ES-I3 (cell line): Measurements from ENCODE around the gene DUSP18.

Experiments used
- H3K36me3 ChIP-seq: 2 replicates; pipeline ENCODE4 v1.6.1; 2013; ENCODE audit warnings: mild to moderate bottlenecking, low read length, control low read depth, moderate library complexity; ENCODE audit not compliant: insufficient read depth
- H3K4me1 ChIP-seq: 2 replicates; pipeline ENCODE4 v1.6.1; 2013; ENCODE audit warnings: mild to moderate bottlenecking, control low read depth, low read length; ENCODE audit not compliant: insufficient read depth
- H3K9ac ChIP-seq: 2 replicates; pipeline ENCODE4 v1.6.1; 2013; ENCODE audit warnings: low read depth, mild to moderate bottlenecking, low read length, moderate library complexity
- H3K9me3 ChIP-seq: 2 replicates; pipeline ENCODE4 v1.6.1; 2013; ENCODE audit warnings: mild to moderate bottlenecking, low read length, moderate library complexity; ENCODE audit not compliant: control insufficient read depth, insufficient read depth

DUSP18 gene

DNA sequence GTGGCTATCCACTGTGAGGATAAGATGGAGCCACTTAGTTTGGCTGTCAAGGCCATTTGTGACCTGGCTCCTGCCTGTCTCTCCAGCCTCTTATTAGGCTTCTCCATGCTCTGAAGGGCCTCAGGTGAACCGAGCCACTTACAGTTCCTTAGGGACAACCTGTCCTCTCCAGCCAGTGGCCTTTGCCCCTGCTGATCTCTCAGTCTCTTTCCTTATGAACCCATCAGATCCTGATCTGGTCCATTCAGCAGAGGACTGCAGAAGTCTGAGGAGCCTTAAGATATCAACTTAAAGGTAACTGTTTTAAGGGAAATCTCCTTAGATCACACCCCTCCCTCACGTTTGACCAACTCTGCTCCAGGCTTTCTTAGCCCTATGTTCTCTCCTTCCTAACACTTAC, 2.4 kb downstream of the DUSP18 start:
- Histone ChIP-seq H3K9ac (no peak overlapping the region), H3K9me3 (no peaks in the 10 kb centered on the region), H3K4me1 (no peaks in the 10 kb centered on the region), H3K36me3 (no peaks in the 10 kb centered on the region)

DNA sequence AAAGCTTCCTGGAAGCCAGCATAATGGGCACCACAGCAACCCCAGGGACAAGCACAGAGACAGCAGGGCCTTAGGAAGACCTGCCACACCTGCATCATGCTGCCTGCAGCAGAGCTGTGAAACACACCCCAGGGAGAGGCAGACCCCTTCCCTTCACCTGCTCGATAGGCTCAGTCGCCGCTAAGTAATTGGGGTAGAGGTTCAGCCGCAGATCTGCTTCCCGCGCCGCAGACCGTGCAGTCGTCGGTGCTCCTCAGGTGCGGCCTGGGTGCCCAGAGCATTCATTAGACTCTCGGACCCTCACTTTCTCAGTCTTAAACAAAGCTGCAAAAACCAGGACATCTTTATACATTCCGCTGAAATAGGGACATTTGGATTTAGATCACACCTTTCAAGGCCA, 2.9 kb downstream of the DUSP18 start:
- Histone ChIP-seq H3K4me1 (no peaks in the 10 kb centered on the region), H3K9ac (no peak overlapping the region), H3K9me3 (no peaks in the 10 kb centered on the region), H3K36me3 (no peaks in the 10 kb centered on the region)

DNA sequence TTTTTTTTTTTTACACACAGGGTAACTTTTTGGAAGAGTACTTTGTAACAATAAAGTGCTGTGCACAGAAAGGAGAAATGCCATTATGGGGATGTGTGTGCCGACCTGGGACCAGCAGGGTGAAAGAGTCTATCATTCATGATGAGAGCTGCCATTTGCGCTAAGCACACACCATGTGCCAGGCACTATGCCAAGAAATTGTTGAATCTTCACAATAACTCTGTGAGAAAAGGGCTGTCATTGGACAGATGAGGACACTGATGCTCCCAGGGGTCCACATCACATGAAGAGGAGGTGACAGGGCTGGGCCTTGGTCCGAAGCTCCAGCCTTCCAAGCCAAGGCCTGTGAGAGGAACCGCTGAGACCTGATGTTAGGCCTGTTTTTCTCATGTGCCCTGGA, 5.6 kb downstream of the DUSP18 start:
- Histone ChIP-seq H3K9me3 (no peaks in the 10 kb centered on the region), H3K9ac (no peak overlapping the region), H3K4me1 (no peaks in the 10 kb centered on the region), H3K36me3 (no peaks in the 10 kb centered on the region)

DNA sequence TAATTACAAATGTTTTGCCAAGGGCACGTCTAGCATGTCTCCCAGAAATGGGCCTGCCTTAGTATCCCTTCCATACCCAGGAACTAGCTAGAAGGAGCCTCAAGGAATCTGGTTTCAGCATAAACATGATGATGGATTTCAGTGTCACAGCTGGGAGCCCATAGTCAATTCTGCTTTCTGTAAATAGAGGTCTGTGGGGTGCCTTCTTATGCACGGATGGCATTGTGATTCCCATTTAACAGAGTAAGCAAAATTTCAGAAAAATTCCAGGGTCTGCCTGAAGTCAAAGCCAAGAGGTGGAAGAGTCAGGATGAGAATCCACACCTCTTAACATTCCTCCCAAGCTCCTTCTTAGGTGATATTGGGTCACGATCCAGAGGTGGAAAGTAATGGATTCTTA, 12.1 kb downstream of the DUSP18 start:
- H3K9ac ChIP-seq, result no peak overlapping the region
- H3K36me3 ChIP-seq, result no peaks in the 10 kb centered on the region
- no peaks in the 10 kb centered on the region; the same call in 1 of the 2 replicates for H3K4me1 ChIP-seq
- no peaks in the 10 kb centered on the region for H3K9me3 ChIP-seq

DNA sequence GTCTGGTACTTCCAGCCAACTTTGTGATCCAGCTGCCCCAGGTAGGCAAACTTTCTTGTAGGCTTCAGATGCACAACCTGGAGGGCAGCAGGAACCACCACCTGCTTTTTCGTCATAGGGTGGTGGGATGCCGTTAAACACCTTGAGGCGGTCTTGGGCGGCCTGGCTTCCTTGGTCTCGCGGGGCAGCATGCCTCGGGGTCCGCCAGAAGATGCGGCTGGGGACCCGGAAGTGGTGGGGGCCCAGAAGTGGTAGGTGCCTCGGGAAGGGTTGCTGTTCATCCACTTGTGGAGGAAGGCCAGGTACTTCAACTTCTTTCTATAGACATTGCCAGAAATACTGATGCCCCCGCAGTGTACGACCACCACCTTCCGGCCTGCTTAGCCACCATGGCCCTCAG, 13.3 kb downstream of the DUSP18 start:
- H3K4me1 ChIP-seq, result no peaks in the 10 kb centered on the region; the same call in 1 of the 2 replicates

DNA sequence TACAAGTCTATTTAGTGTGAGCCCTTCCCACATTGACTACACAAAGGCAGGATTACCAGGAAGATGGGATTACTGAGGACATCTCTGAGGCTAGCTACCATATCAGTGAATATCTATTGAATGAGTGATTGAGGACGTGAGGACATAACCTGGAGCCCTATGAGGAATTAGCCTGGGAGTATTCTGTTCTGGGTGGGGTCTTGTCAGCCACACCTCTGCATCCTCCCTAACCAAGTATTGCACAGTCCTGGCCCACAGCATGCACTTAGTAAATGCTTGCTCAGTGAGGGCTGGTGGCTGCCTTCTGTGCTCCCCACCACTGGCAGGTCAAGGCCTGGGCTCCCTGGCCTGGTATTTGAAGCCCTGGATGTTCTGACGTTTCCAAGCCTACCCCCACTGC, 14.8 kb downstream of the DUSP18 start:
- Histone ChIP-seq H3K9ac (no peak overlapping the region), H3K36me3 (no peaks in the 10 kb centered on the region), H3K9me3 (no peaks in the 10 kb centered on the region), H3K4me1 (peaks cover 5% of the 10 kb centered on the region; the same call in 1 of the 2 replicates)

More for the DNA sequence above, 13.3 kb downstream of the DUSP18 start:
- Histone ChIP-seq H3K36me3 (no peaks in the 10 kb centered on the region), H3K9me3 (no peaks in the 10 kb centered on the region), H3K9ac (no peak overlapping the region)

DNA sequence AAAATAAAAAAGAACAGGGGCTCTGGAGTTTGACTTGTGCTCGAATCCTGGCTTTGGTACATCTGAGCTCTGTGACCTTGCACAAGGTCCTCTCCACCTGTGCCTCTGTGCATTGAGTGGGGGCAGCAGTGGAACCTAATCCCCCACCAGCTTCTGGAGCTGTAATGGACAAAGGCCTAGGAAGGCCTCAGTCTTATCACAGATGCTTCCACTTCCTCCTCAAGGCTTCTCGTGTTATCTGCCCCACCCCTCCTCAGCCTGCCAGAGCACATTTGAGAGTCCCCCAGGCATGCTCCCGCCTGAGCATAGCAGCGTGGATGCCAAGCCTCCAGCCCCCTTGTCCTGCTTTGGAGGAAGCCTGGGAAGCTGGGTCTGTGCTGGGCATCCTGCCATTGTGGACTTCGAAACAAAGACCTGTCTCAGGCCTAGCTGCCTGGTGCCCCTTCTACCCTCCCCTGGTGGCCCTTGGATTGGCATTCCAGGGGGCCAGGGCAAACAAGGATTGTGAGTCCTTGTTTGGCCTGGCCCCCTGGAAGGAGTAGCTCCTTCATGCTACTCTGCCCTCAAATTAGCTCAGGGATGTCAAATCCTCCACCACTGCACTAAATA, 17.1 kb downstream of the DUSP18 start:
- H3K36me3 ChIP-seq, result no peaks in the 10 kb centered on the region
- no peaks in the 10 kb centered on the region for H3K9me3 ChIP-seq
- no peak overlapping the region for H3K9ac ChIP-seq
- H3K4me1 ChIP-seq, result peaks cover 5% of the 10 kb centered on the region; the same call in 1 of the 2 replicates

DNA sequence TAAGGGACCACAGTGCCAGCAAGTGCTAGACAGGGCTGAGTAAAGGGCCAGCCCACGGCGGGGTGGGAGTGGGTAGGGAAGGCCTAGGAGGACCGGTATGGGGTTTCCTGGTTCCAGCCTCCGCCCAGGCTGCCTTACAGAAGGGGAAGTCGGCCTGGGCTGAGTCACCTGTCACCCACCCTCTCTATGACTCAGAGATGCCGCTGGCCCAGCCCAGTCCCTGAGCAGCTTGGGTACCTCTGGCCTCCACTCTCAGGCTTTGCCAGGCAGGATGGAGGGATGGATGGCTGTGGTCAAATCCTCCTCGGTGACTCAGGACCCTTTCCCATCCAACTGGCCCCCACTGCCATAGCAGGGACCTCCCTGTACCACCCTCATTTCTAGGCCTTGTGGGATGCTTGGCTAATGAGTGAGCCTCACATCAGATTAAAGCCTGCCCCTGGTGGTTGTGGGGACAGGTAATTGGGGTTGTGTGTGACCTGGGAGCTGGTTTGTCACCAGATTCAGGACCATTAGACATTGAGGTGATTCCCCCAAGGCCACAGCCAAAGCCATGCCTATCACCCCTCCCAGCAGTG, 18.2 kb downstream of the DUSP18 start:
- Histone ChIP-seq H3K36me3 (no peaks in the 10 kb centered on the region), H3K9me3 (no peaks in the 10 kb centered on the region), H3K9ac (no peak overlapping the region), H3K4me1 (peaks cover 5% of the 10 kb centered on the region; the same call in 1 of the 2 replicates)

DNA sequence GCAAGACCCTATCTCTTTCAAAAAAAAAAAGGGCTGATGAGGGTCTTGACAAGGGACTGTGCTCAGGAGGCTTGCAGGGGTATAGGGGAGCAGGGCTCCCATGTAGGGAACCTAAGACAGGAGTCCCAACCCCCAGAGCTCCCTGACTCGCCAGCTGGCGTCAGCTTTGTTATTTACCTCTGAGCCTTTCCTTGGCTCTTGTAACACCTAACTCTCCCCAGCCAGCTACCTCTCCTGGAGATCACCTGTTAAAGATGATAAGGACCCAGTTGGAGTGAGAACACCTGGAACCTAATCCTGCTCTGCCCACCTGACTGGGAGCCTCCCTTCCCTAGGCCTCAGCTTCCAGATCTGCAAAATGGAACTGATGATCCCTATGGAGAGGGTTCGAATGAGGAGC, 18.9 kb downstream of the DUSP18 start:
- Histone ChIP-seq H3K4me1 (peaks cover 5% of the 10 kb centered on the region; the same call in 1 of the 2 replicates), H3K36me3 (no peaks in the 10 kb centered on the region), H3K9me3 (no peaks in the 10 kb centered on the region), H3K9ac (no peak overlapping the region)

DNA sequence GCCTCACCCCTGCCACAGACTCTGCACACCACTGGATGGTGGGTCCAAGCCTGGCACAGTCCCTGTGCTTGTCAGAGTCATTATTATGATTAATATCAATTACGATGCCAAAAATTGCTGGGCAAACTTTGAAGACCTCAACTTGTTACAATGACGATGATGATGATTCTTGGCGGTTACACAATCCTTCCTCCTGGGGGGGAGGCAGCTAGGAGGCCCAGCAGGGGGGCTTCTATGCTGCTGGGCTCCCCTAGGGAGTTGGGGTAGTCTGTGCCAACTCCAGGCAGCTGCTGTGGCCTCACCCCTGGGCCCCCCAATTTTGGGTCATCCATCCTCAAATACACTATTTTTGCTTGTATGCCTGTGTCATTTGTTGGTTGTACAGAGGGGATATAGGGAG, 20.1 kb downstream of the DUSP18 start:
- Histone ChIP-seq H3K9ac (no peak overlapping the region), H3K4me1 (peaks cover 5% of the 10 kb centered on the region; the same call in 1 of the 2 replicates), H3K36me3 (no peaks in the 10 kb centered on the region), H3K9me3 (no peaks in the 10 kb centered on the region)

DNA sequence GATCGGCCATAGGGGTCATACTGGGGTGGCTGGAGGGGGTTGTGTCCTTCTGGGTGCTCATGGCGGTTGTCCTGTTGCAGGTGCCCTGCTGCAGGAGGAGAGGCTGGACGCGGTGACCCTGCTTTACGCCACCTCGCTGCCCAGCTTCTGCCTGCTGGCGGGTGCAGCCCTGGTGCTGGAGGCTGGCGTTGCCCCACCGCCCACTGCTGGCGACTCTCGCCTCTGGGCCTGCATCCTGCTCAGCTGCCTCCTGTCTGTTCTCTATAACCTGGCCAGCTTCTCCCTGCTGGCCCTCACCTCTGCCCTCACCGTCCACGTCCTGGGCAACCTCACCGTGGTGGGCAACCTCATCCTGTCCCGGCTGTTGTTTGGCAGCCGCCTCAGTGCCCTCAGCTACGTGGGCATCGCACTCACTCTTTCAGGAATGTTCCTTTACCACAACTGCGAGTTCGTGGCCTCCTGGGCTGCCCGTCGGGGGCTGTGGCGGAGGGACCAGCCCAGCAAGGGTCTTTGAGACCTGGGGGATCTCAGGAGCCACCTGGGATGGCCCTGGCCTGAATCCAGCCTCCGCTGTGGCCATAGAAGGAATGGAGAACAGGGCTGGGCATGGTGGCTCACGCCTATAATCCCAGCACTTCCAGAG, 21.0 kb downstream of the DUSP18 start:
- peaks cover 5% of the 10 kb centered on the region; the same call in 1 of the 2 replicates for H3K4me1 ChIP-seq
- H3K36me3 ChIP-seq, result no peaks in the 10 kb centered on the region
- no peaks in the 10 kb centered on the region for H3K9me3 ChIP-seq
- no peak overlapping the region for H3K9ac ChIP-seq

DNA sequence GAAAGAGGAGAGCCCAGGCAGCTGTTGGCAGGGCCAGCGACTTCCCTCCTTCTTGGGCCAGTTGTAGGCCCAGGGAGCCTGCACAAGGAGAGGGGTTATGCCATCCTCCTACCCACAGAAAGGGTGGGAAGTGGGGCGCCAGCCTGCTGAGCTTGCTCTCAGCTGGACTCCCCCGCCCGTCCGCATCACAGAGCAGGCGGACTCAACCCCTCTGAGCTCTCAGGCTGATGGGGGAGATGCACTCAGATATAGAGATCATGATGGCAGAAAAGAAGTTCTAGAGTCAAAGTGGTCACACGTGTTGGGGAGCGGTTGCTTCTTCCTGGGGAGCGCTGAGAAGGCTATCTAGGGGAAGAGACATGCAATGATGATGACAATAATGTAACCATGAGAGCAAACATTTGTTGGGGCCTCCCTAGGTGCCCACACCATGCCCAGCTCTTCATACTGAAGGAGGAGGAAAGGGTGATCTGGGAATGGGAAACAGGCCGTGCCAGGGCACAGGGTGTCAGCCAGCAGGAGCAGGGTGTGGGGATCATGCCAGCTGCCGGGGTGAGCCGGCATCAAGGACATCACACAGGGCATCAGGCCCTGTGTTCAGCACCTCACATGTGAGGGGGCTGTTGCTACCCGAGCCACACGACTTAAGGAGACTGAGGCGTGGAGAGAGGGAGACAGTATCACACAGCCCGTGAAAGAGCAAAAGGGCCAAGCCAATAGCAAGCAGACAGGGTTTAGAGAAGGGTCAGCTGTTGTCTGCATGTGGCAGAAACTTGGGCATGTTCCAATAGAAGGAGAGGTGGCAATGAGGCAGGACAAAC, 24.4 kb downstream of the DUSP18 start:
- no peak overlapping the region for H3K9ac ChIP-seq
- H3K4me1 ChIP-seq, result no peaks in the 10 kb centered on the region; the same call in 1 of the 2 replicates
- no peaks in the 10 kb centered on the region for H3K9me3 ChIP-seq
- H3K36me3 ChIP-seq, result no peaks in the 10 kb centered on the region

DNA sequence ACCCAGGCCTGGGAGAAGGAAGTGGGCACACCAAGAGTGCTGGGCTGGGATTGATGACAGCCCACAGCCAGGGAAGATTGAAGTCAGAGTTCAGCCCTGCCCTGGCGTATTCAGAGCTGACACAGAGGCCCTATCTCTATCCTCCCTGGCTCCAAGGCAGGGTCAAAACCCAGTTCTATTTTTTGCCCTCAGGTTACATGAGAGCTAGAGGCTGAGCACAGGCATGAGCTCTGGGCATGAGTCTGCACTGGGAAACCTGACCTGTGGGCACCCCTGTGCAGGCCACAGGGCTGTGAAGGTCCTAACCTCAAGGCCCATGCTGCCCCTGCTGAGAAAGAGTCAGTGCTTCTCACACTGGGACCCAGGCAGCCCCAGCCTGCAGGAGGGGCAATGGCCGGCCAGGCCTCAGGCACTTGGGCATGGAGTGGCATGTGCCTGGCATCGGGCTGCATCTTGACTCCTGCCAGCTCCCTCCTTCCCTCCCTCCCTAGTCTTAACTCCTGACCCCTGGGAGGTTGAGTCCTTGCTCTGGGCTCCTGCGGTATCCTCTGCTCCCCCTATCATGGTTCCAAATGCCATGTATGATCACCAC, 26.7 kb downstream of the DUSP18 start:
- no peaks in the 10 kb centered on the region; the same call in 1 of the 2 replicates for H3K4me1 ChIP-seq
- no peaks in the 10 kb centered on the region for H3K9me3 ChIP-seq
- H3K9ac ChIP-seq, result no peak overlapping the region
- H3K36me3 ChIP-seq, result no peaks in the 10 kb centered on the region

DNA sequence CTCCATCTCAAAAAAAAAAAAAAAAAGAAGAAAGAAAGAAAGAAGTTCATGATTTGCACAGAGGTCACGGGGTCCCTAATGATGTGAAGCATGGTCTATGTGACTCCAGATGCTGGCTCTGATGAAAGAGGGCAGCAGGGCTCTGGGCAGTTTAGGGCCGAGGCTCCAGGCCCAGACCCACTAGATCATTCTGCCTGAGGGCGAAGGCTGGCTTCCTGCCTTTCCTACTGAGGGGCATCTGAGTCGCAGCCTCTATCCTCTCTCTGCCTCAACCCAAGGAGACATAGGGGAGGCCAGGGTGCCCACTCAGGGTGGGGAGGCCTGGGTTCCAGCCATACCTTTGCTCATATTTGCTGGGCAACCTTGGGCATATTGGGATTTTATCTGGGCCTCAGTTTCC, 27.3 kb downstream of the DUSP18 start:
- H3K9ac ChIP-seq, result no peak overlapping the region
- H3K4me1 ChIP-seq, result no peaks in the 10 kb centered on the region; the same call in 1 of the 2 replicates
- no peaks in the 10 kb centered on the region for H3K36me3 ChIP-seq
- H3K9me3 ChIP-seq, result no peaks in the 10 kb centered on the region
